H1 (cell line): Measurements from ENCODE around the gene PLEKHB1. TPM values are rescaled to one million over a fixed set of nuclear protein-coding genes. Genes with fewer than 3 reads are reported as not detected.

Source experiments
- CTCF ChIA-PET: fragments of 300-600 bp; sonication (Branson Sonifier 250); formaldehyde crosslinking; loops from one replicate; lab custom pipeline; 2021; ENCODE audit not compliant: partially characterized antibody; lab: Charles Lee
- POLR2A ChIA-PET: fragments of 300-600 bp; sonication (Branson Sonifier 250); formaldehyde crosslinking; loops from one replicate; lab custom pipeline; 2021; ENCODE audit warnings: inconsistent platforms; ENCODE audit not compliant: partially characterized antibody; lab: Charles Lee
- DNase-seq, 2 experiments: peaks; one replicate each; pipeline versions ENCODE4 v3.0.0 to v3.0.0-alpha.2; 2010 to 2022; ENCODE audit warnings: low spot score in 2 of 2, low read depth in 1 of 2, mixed read lengths in 1 of 2
- FAIRE-seq: peaks from 2 replicates; lab custom pipeline; 2011; peaks lifted over from hg19 to GRCh38; lab: Jason Lieb, UNC
- H2AFZ ChIP-seq: 2 replicates; pipeline ENCODE4 v1.8.1; 2012; ENCODE audit warnings: low read length, inconsistent platforms
- H2AK5ac ChIP-seq: 2 replicates; pipeline ENCODE4 v1.6.1; 2013; ENCODE audit warnings: low read depth, low read length
- H2BK120ac ChIP-seq: replicated peaks from 2 replicates; pipeline ENCODE3; 2013; ENCODE audit warnings: low read depth, low read length, inconsistent platforms
- H2BK12ac ChIP-seq: 2 replicates; pipeline ENCODE4 v1.6.1; 2013; ENCODE audit warnings: low read depth, low read length
- H2BK15ac ChIP-seq: 2 replicates; pipeline ENCODE4 v1.6.1; 2013; ENCODE audit warnings: low read length
- H2BK20ac ChIP-seq: 2 replicates; pipeline ENCODE4 v1.6.1; 2013; ENCODE audit warnings: low read length
- H2BK5ac ChIP-seq: 2 replicates; pipeline ENCODE4 v1.6.1; 2013; ENCODE audit warnings: low read depth, low read length
- H3K14ac ChIP-seq: 2 replicates; pipeline ENCODE4 v1.6.1; 2013; ENCODE audit warnings: inconsistent platforms; ENCODE audit not compliant: insufficient read length
- H3K18ac ChIP-seq: 2 replicates; pipeline ENCODE4 v1.6.1; 2013; ENCODE audit warnings: low read length; ENCODE audit errors: extremely low read depth
- H3K23ac ChIP-seq: 2 replicates; pipeline ENCODE4 v1.6.1; 2013; ENCODE audit warnings: inconsistent platforms; ENCODE audit not compliant: insufficient read length
- H3K23me2 ChIP-seq: 2 replicates; pipeline ENCODE4 v1.6.1; 2013; ENCODE audit warnings: low read depth, low read length
- H3K27ac ChIP-seq: 2 replicates; pipeline ENCODE4 v1.6.1; 2011; ENCODE audit warnings: low read depth, low read length, inconsistent platforms
- H3K27me3 ChIP-seq, 4 experiments: replicated peaks in 1 of 4; 1 replicate in 1 of 4; 2 replicates in 3 of 4; pipeline versions ENCODE4 v1.6.1 to v1.8.1; 2011 to 2013; ENCODE audit warnings: low read length in 3 of 4, mild to moderate bottlenecking in 3 of 4, inconsistent platforms in 2 of 4, mixed read lengths in 2 of 4, moderate library complexity in 1 of 4; ENCODE audit not compliant: control insufficient read depth in 3 of 4, insufficient read depth in 3 of 4; ENCODE audit errors: extremely low read depth in 1 of 4
- H3K36me3 ChIP-seq, 4 experiments: 2 replicates each; pipeline versions ENCODE4 v1.6.1 to v1.8.1; 2011 to 2013; ENCODE audit warnings: mild to moderate bottlenecking in 4 of 4, low read length in 3 of 4, moderate library complexity in 2 of 4, control low read depth in 1 of 4, inconsistent platforms in 1 of 4; ENCODE audit not compliant: insufficient read depth in 4 of 4, control insufficient read depth in 2 of 4
- H3K4ac ChIP-seq: replicated peaks from 2 replicates; pipeline ENCODE3; 2013; ENCODE audit warnings: low read length, low read depth, mixed read lengths, inconsistent platforms; ENCODE audit not compliant: insufficient read length
- H3K4me1 ChIP-seq, 4 experiments: replicated peaks in 1 of 4; 1 replicate in 1 of 4; 2 replicates in 3 of 4; pipeline versions ENCODE4 v1.6.1 to v1.8.1; 2011 to 2013; ENCODE audit warnings: low read length in 3 of 4, inconsistent platforms in 2 of 4, mixed read lengths in 1 of 4; ENCODE audit not compliant: insufficient read depth in 4 of 4, control insufficient read depth in 3 of 4
- H3K4me2 ChIP-seq, 2 experiments: 2 replicates each; pipeline versions ENCODE4 v1.6.1 to v1.8.1; 2011 to 2013; ENCODE audit warnings: low read depth in 2 of 2, low read length in 2 of 2, control low read depth in 1 of 2, inconsistent platforms in 1 of 2, mild to moderate bottlenecking in 1 of 2; ENCODE audit not compliant: insufficient read depth in 1 of 2
- H3K4me3 ChIP-seq, 4 experiments: fragments of 200-600, 300-600 bp in 1 of 4; sonication (generic), shearing (Covaris generic), sonication (Bioruptor Twin) in 1 of 4; 2 replicates each; pipeline versions ENCODE4 v1.5.1 to v1.8.1; 2011 to 2016; ENCODE audit warnings: low read length in 4 of 4, low read depth in 3 of 4, control low read depth in 2 of 4, inconsistent platforms in 2 of 4, mild to moderate bottlenecking in 2 of 4, mixed read lengths in 1 of 4, moderate library complexity in 1 of 4; ENCODE audit not compliant: insufficient read depth in 2 of 4; ENCODE audit errors: extremely low read depth in 1 of 4
- H3K56ac ChIP-seq: replicated peaks from 2 replicates; pipeline ENCODE3; 2013; ENCODE audit warnings: low read depth, mild to moderate bottlenecking, mixed read lengths, low read length, inconsistent platforms; ENCODE audit not compliant: insufficient read length
- H3K79me1 ChIP-seq: 2 replicates; pipeline ENCODE4 v1.6.1; 2013; ENCODE audit warnings: low read depth, low read length, control low read depth
- H3K79me2 ChIP-seq, 2 experiments: 2 replicates each; pipeline versions ENCODE4 v1.6.1 to v1.8.1; 2012 to 2013; ENCODE audit warnings: low read length in 2 of 2, mild to moderate bottlenecking in 2 of 2, inconsistent platforms in 1 of 2; ENCODE audit not compliant: insufficient read depth in 2 of 2, control insufficient read depth in 1 of 2
- H3K9ac ChIP-seq, 4 experiments: replicated peaks in 1 of 4; 1 replicate in 1 of 4; 2 replicates in 3 of 4; pipeline versions ENCODE4 v1.6.1 to v1.8.1; 2011 to 2013; ENCODE audit warnings: low read depth in 3 of 4, low read length in 3 of 4, control low read depth in 2 of 4, mild to moderate bottlenecking in 2 of 4, moderate library complexity in 2 of 4, inconsistent platforms in 1 of 4; ENCODE audit errors: extremely low read depth in 1 of 4
- H3K9me3 ChIP-seq, 2 experiments: 2 replicates each; pipeline versions ENCODE4 v1.6.1 to v1.8.1; 2012 to 2013; ENCODE audit warnings: mild to moderate bottlenecking in 2 of 2, moderate library complexity in 2 of 2, control low read depth in 1 of 2, inconsistent platforms in 1 of 2, low read depth in 1 of 2, low read length in 1 of 2, mixed read lengths in 1 of 2; ENCODE audit not compliant: insufficient read depth in 2 of 2
- H4K20me1 ChIP-seq, 2 experiments: replicated peaks in 1 of 2; 2 replicates each; pipeline versions ENCODE3 to v1.8.1; 2011 to 2013; ENCODE audit warnings: inconsistent platforms in 2 of 2, low read length in 2 of 2, mild to moderate bottlenecking in 1 of 2; ENCODE audit not compliant: insufficient read depth in 2 of 2, control insufficient read depth in 1 of 2
- H4K5ac ChIP-seq: 2 replicates; pipeline ENCODE4 v1.6.1; 2013; ENCODE audit warnings: low read length, low read depth, mixed read lengths, inconsistent platforms; ENCODE audit not compliant: insufficient read length
- H4K8ac ChIP-seq: 2 replicates; pipeline ENCODE4 v1.8.0; 2013; ENCODE audit warnings: mild to moderate bottlenecking, moderate library complexity, low read length, inconsistent platforms; ENCODE audit not compliant: insufficient read depth; ENCODE audit errors: extremely low read depth
- H4K91ac ChIP-seq: replicated peaks from 2 replicates; pipeline ENCODE3; 2013; ENCODE audit warnings: low read length, mixed read lengths, inconsistent platforms; ENCODE audit not compliant: insufficient read length
- ASH2L ChIP-seq: fragments of 200-600, 300-600 bp; sonication (generic); IDR thresholded peaks from one replicate; pipeline ENCODE4 v1.7.1; 2017; ENCODE audit warnings: low read length
- CHD2 ChIP-seq: IDR thresholded peaks from 2 replicates; pipeline ENCODE4 v1.6.1; 2012; ENCODE audit warnings: low read length, improper control_type of control experiment
- EGR1 ChIP-seq: IDR thresholded peaks from 2 replicates; pipeline ENCODE4 v1.6.1; 2011; ENCODE audit warnings: low read depth, low read length, borderline replicate concordance
- FOSL1 ChIP-seq: IDR thresholded peaks from 2 replicates; pipeline ENCODE4 v1.6.1; 2011; ENCODE audit warnings: mild to moderate bottlenecking, low read depth, low read length, moderate library complexity; ENCODE audit not compliant: insufficient read depth
- GTF2F1 ChIP-seq: IDR thresholded peaks from 2 replicates; pipeline ENCODE4 v1.6.1; 2012; ENCODE audit warnings: low read depth, low read length, improper control_type of control experiment, borderline replicate concordance
- POLR2A ChIP-seq, 2 experiments: IDR thresholded peaks; 1 replicate in 1 of 2; 2 replicates in 1 of 2; pipeline ENCODE4 v1.6.1; 2011; ENCODE audit warnings: low read depth in 2 of 2, low read length in 2 of 2, mild to moderate bottlenecking in 2 of 2; ENCODE audit errors: control extremely low read depth in 1 of 2
- POU5F1 ChIP-seq: IDR thresholded peaks from 2 replicates; pipeline ENCODE4 v1.6.1; 2011; ENCODE audit warnings: low read depth, mild to moderate bottlenecking, low read length, moderate library complexity
- RNF2 ChIP-seq: fragments of 200-900, 300-1000 bp; sonication (generic); IDR thresholded peaks from 2 replicates; pipeline ENCODE4 v1.7.1; 2016; ENCODE audit warnings: borderline replicate concordance, low read depth, mild to moderate bottlenecking, antibody characterized with exemption, low read length; ENCODE audit not compliant: poor library complexity, severe bottlenecking; ENCODE audit errors: missing control alignments
- RXRA ChIP-seq: IDR thresholded peaks from 2 replicates; pipeline ENCODE4 v1.6.1; 2011; ENCODE audit warnings: low read depth, mild to moderate bottlenecking, low read length, moderate library complexity; ENCODE audit not compliant: insufficient read depth
- SAP30 ChIP-seq: fragments of 300-600 bp; sonication (generic); IDR thresholded peaks from 2 replicates; pipeline ENCODE4 v1.7.1; 2012; ENCODE audit warnings: low read length, moderate library complexity, mild to moderate bottlenecking, inconsistent platforms; ENCODE audit not compliant: insufficient read depth, insufficient replicate concordance
- SIX5 ChIP-seq: IDR thresholded peaks from 2 replicates; pipeline ENCODE4 v1.6.1; 2011; ENCODE audit warnings: mild to moderate bottlenecking, low read depth, low read length
- YY1 ChIP-seq: IDR thresholded peaks from 2 replicates; pipeline ENCODE4 v1.6.1; 2011; ENCODE audit warnings: low read depth, mild to moderate bottlenecking, low read length
- WGBS, 2 experiments: shearing (Covaris generic) in 1 of 2; methylation state at CpG; one replicate each; pipeline versions ENCODE4 v1.1.6 to v1.1.7; 2013 to 2015; ENCODE audit warnings: low lambda C conversion rate in 2 of 2, mixed read lengths in 2 of 2, inconsistent platforms in 1 of 2, low coverage in 1 of 2, missing lambda C conversion rate in 1 of 2; ENCODE audit not compliant: insufficient replicate concordance in 2 of 2, insufficient coverage in 1 of 2, insufficient read length in 1 of 2; ENCODE audit errors: extremely low coverage in 1 of 2, missing lambda C conversion rate in 1 of 2; 5-methylcytosine and 5-hydroxymethylcytosine counted together
- polyA plus RNA-seq, 7 experiments: library from polyadenylated mRNA; depleted of rRNA in 3 of 7; stranded (reverse) in 5 of 7; unstranded in 2 of 7; fragments of >200 nt in 5 of 7; fragments of 200-250 nt in 2 of 7; gene quantifications; 1 replicate in 5 of 7; 2 replicates in 1 of 7; 4 replicates in 1 of 7; pipeline versions ENCODE4 v1.2.1 to v1.2.3, GENCODE V29; 2011 to 2013; ENCODE audit warnings: missing spikeins in 2 of 7, mixed read lengths in 2 of 7
- total RNA-seq: library from RNA; stranded (reverse); fragmentation: NEBNext Ultra II Directional; extraction: Animal tissue kit (Norgen Biotek cat#: 25700); gene quantifications from 2 replicates; pipeline ENCODE4 v1.2.1, GENCODE V29; 2021
- TF ChIP-seq, protein P1 (sequence below): IDR thresholded peaks from 2 replicates; pipeline ENCODE4 v1.6.1; 2012; ENCODE audit warnings: inconsistent platforms
- TF ChIP-seq, protein P2 (sequence below): IDR thresholded peaks from 2 replicates; pipeline ENCODE4 v1.6.1; 2012; ENCODE audit warnings: inconsistent platforms

Gene PLEKHB1
- total and polyA plus RNA-seq, 2 of the 8 experiments (the other 6 are each of a cell fraction or from before 2014, with no cell fraction given), result 14.8 to 24.5 TPM

DNA sequence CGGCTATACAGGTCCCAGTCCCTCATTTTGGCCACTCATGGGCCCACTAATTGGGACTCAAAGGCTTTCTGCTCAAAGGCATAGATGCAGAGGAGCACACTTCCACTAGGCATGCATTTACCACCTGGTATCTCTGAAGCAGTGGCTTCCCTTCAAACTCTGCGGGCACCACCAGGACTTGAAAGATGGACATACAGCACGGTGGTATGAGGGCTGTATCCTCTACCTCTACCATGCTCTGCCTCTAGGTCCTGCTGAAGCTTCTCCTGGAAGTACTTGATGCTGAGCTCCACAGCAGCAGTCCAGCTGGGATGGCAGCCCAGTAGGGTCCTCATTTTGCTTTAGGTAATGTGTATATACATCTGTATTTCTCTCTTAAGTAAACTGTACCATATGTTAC is 64.6 kb downstream of the PLEKHB1 start:
- Histone ChIP-seq H3K4me2 (no peak overlapping the region), H3K56ac (no peak overlapping the region), H3K79me2 (no peaks in the 10 kb centered on the region), H3K23ac (no peak overlapping the region), H3K27ac (no peak overlapping the region), H3K18ac (no peak overlapping the region), H4K8ac (no peak overlapping the region), H3K4me1 (no peaks in the 10 kb centered on the region), H3K9me3 (no peaks in the 10 kb centered on the region), H2AK5ac (no peak overlapping the region), H3K79me1 (no peaks in the 10 kb centered on the region), H2AFZ (no peak overlapping the region), H4K91ac (no peak overlapping the region), H3K27me3 (no peaks in the 10 kb centered on the region), H4K5ac (no peak overlapping the region), H2BK5ac (no peak overlapping the region), H3K14ac (no peak overlapping the region), H3K4me3 (no peak overlapping the region), H2BK120ac (no peak overlapping the region), H4K20me1 (no peaks in the 10 kb centered on the region), H2BK12ac (no peak overlapping the region), H2BK15ac (no peak overlapping the region), H2BK20ac (no peak overlapping the region), H3K23me2 (no peaks in the 10 kb centered on the region), H3K36me3 (peaks cover 0 to 7% (median 0%) of the 10 kb centered on the region in 4 experiments; a peak in 5 of 8 replicates), H3K9ac (no peak overlapping the region), H3K4ac (no peak overlapping the region)
- no peak for FAIRE-seq
- 92% methylated on average over 3 of the region's 3 CpGs; no CpG with 5 or more reads in 1 of the 2 experiments for WGBS, 2 experiments
- CTCF ChIA-PET, result interaction anchor here (0.6 to 2.5 kb wide), 5 partner anchors 17 to 249 kb away, joined by 3 to 9 read pairs (median 3); no protein-coding TSS in a partner anchor
- POLR2A ChIA-PET, result no interaction called here
- DNase-seq, result no peak
- TF ChIP-seq POU5F1 (no peak), ASH2L (no peak), RNF2 (no peak), RXRA (no peak), CHD2 (no peak), SAP30 (no peak), EGR1 (no peak), GTF2F1 (no peak), SIX5 (no peak), FOSL1 (no peak), POLR2A (IDR thresholded peaks at IDR 0.05; ENCODE audit: control extremely low read depth in 1 of 2, low read depth in 2 of 2, low read length in 2 of 2) (no peak), YY1 (no peak)
- TF ChIP-seq, protein P1, sequence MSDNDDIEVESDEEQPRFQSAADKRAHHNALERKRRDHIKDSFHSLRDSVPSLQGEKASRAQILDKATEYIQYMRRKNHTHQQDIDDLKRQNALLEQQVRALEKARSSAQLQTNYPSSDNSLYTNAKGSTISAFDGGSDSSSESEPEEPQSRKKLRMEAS, result no peak
- TF ChIP-seq, protein P2, sequence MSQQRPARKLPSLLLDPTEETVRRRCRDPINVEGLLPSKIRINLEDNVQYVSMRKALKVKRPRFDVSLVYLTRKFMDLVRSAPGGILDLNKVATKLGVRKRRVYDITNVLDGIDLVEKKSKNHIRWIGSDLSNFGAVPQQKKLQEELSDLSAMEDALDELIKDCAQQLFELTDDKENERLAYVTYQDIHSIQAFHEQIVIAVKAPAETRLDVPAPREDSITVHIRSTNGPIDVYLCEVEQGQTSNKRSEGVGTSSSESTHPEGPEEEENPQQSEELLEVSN, result no peak
